HTERT RPE-1 (cell line): ENCODE results near the gene GGCX.
"Not testable (repeated sequence)": the region's sequence is repeated elsewhere in the genome, so short reads cannot be mapped to it uniquely, and the experiment has no call there.

ENCODE experiments used
- in situ Hi-C: fragments of 300-500 bp; cut with MboI; formaldehyde crosslinking; loops from 4 replicates; pipeline ENCODE4 v1.14.3; 2020; ENCODE audit warnings: low sequenced_read_pairs

The GGCX gene

GRCh38 chr2:85594715-85595300 is 33.5 kb upstream of the GGCX start:
- in situ Hi-C loops: no loop called here

- in situ Hi-C loops: no loop called here
Measured at GRCh38 chr2:85593023-85593422, 31.7 kb upstream of the GGCX start.

GRCh38 chr2:85592299-85592698 is 31.0 kb upstream of the GGCX start:
- in situ Hi-C loops: not testable (repeated sequence)

GRCh38 chr2:85591563-85591962 is 30.3 kb upstream of the GGCX start:
- in situ Hi-C loops: no loop called here

GRCh38 chr2:85590950-85591349 is 29.7 kb upstream of the GGCX start:
- in situ Hi-C loops: no loop called here

- in situ Hi-C loops: no loop called here
Measured at GRCh38 chr2:85589982-85590791, 28.9 kb upstream of the GGCX start.

- in situ Hi-C loops: no loop called here
Measured at GRCh38 chr2:85589181-85589580, 27.9 kb upstream of the GGCX start.

- in situ Hi-C loops: no loop called here
Measured at GRCh38 chr2:85588645-85589044, 27.4 kb upstream of the GGCX start.

- in situ Hi-C loops: no loop called here
Measured at GRCh38 chr2:85588236-85588635, 26.9 kb upstream of the GGCX start.

- in situ Hi-C loops: no loop called here
Measured at GRCh38 chr2:85585781-85586105, 24.4 kb upstream of the GGCX start.

GRCh38 chr2:85584857-85585780 is 23.8 kb upstream of the GGCX start:
- in situ Hi-C loops: no loop called here

GRCh38 chr2:85584354-85584856 is 23.1 kb upstream of the GGCX start, which contains the start of gene VAMP5:
VAMP5 (plus strand) TSS chr2:85584431; CDS start chr2:85584491, 60 bp downstream.
- in situ Hi-C loops: no loop called here

- in situ Hi-C loops: no loop called here
Measured at GRCh38 chr2:85583667-85584353, 22.5 kb upstream of the GGCX start.

GRCh38 chr2:85582492-85582891 is 21.2 kb upstream of the GGCX start:
- in situ Hi-C loops: no loop called here

- in situ Hi-C loops: no loop called here
Measured at GRCh38 chr2:85580206-85580605, 18.9 kb upstream of the GGCX start.

- in situ Hi-C loops: no loop called here
Measured at GRCh38 chr2:85579266-85579935, 18.1 kb upstream of the GGCX start.

GRCh38 chr2:85578243-85579180 is 17.2 kb upstream of the GGCX start:
- in situ Hi-C loops: no loop called here

- in situ Hi-C loops: no loop called here
Measured at GRCh38 chr2:85577386-85578242, 16.3 kb upstream of the GGCX start, which contains the start of gene VAMP8. VAMP8 (plus strand) TSS chr2:85577586; CDS start chr2:85577647, 61 bp downstream.
